Mammary epithelial cell (primary cell): Measurements from ENCODE around the gene WHAMM.

Experiments
- EZH2 ChIP-seq: IDR thresholded peaks from 2 replicates; pipeline ENCODE4 v1.6.1; 2012; ENCODE audit warnings: low read length, inconsistent platforms, borderline replicate concordance
- TF ChIP-seq, protein P1 (sequence below), 2 donors: IDR thresholded peaks in 1 of 2; conservative IDR thresholded peaks in 1 of 2; 2 replicates each; pipeline ENCODE4 v1.5.1; 2011 to 2012; ENCODE audit warnings: inconsistent platforms in 2 of 2, low read length in 2 of 2, mild to moderate bottlenecking in 2 of 2, control low read depth in 1 of 2, low read depth in 1 of 2; ENCODE audit not compliant: insufficient read depth in 1 of 2; ENCODE audit errors: extremely low read depth in 1 of 2

GRCh38 chr15:82798531-82799166, 10.8 kb upstream of the WHAMM start:
- TF ChIP-seq, protein P1, sequence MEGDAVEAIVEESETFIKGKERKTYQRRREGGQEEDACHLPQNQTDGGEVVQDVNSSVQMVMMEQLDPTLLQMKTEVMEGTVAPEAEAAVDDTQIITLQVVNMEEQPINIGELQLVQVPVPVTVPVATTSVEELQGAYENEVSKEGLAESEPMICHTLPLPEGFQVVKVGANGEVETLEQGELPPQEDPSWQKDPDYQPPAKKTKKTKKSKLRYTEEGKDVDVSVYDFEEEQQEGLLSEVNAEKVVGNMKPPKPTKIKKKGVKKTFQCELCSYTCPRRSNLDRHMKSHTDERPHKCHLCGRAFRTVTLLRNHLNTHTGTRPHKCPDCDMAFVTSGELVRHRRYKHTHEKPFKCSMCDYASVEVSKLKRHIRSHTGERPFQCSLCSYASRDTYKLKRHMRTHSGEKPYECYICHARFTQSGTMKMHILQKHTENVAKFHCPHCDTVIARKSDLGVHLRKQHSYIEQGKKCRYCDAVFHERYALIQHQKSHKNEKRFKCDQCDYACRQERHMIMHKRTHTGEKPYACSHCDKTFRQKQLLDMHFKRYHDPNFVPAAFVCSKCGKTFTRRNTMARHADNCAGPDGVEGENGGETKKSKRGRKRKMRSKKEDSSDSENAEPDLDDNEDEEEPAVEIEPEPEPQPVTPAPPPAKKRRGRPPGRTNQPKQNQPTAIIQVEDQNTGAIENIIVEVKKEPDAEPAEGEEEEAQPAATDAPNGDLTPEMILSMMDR (conservative IDR thresholded peaks at IDR 0.05 in 1 of 2, IDR thresholded peaks at IDR 0.05 in 1 of 2; ENCODE audit: extremely low read depth in 1 of 2, insufficient read depth in 1 of 2, low read depth in 1 of 2, low read length in 2 of 2), result no peak
- TF ChIP-seq EZH2, result no peak
